Measurements from ENCODE around the gene PALMD. TPM values are rescaled to one million over a fixed set of nuclear protein-coding genes. Genes with fewer than 3 reads are reported as not detected.

The PALMD gene
- total RNA-seq, 2 experiments from 2014 or later, result not detected

DNA sequence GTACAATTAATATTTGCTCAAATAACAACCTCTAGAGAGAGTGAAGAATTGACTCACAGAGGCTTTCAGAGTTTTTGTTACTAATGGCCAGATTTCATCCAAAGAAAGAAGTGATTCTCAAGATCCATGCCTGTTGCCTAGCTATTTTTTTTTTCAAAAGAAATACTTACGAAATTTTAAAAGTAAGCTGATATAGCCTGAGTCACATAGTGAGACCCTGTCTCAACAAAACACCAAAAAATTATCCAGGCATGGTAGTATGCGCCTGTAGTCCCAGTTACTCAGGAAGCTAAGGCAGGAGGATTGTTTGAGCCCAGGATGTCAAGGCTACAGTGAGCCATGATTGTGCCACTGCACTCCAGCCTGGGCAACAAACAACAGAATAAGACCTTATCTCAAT, 14.6 kb downstream of the PALMD start:
- H3K27me3 Mint-ChIP-seq, result peaks cover 9% of the 10 kb centered on the region
- no peaks in the 10 kb centered on the region for H3K36me3 ChIP-seq (ENCODE audit: insufficient read depth, low read length)
- no peaks in the 10 kb centered on the region for H3K36me3 Mint-ChIP-seq (ENCODE audit: low read depth)
- no peaks in the 10 kb centered on the region for H3K4me1 ChIP-seq (ENCODE audit: insufficient read depth, low read length)
- no peak overlapping the region for H3K27ac ChIP-seq (ENCODE audit: low read depth in 1 of 2, low read length in 2 of 2)
- CTCF ChIA-PET, result no interaction called here
- POLR2A ChIA-PET, result no interaction called here
- no peaks in the 10 kb centered on the region for H3K9me3 ChIP-seq (ENCODE audit: control insufficient read depth in 1 of 2, insufficient read depth in 1 of 2, low read length in 2 of 2)
- no peak overlapping the region for H3K4me3 Mint-ChIP-seq
- TF ChIP-seq, protein P1, sequence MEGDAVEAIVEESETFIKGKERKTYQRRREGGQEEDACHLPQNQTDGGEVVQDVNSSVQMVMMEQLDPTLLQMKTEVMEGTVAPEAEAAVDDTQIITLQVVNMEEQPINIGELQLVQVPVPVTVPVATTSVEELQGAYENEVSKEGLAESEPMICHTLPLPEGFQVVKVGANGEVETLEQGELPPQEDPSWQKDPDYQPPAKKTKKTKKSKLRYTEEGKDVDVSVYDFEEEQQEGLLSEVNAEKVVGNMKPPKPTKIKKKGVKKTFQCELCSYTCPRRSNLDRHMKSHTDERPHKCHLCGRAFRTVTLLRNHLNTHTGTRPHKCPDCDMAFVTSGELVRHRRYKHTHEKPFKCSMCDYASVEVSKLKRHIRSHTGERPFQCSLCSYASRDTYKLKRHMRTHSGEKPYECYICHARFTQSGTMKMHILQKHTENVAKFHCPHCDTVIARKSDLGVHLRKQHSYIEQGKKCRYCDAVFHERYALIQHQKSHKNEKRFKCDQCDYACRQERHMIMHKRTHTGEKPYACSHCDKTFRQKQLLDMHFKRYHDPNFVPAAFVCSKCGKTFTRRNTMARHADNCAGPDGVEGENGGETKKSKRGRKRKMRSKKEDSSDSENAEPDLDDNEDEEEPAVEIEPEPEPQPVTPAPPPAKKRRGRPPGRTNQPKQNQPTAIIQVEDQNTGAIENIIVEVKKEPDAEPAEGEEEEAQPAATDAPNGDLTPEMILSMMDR (IDR thresholded peaks at IDR 0.05), result no peak
- H3K27ac Mint-ChIP-seq, result no peak overlapping the region
- no peak overlapping the region for H3K4me3 ChIP-seq (ENCODE audit: low read length)
- intact Hi-C loops (cut with DNase I, micrococcal nuclease), result no loop called here
- H3K27me3 ChIP-seq (ENCODE audit: control insufficient read depth in 1 of 2, insufficient read depth in 2 of 2, low read length in 2 of 2), result no peaks in the 10 kb centered on the region
- H3K4me1 Mint-ChIP-seq (ENCODE audit: low read depth), result no peaks in the 10 kb centered on the region
- no peaks in the 10 kb centered on the region for H3K9me3 Mint-ChIP-seq
- ATAC-seq (ENCODE audit: poor library complexity) (no peak), DNase-seq (no peak)

DNA sequence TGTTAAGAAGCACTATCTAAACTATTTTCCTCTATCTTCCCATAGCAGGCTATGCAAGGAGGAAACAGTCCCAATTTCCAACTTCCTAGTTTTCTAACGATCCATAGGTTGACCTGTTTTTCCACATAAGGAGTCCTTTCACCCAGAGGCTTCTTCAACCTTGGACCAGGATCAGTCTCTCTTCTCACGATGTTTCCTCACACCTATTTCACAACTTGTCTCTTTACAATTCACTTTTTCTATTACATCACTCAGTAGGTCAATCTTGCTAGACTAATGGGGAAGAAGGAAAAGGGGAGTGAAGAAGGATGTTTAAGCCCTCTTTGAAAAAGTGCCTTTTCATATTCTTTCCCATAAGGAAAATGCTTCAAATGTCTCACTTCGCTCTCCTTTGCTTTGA, 15.9 kb downstream of the PALMD start:
- CTCF ChIA-PET, result no interaction called here
- intact Hi-C loops (cut with DNase I, micrococcal nuclease), result no loop called here
- Mint-ChIP-seq H3K36me3 (ENCODE audit: low read depth) (no peaks in the 10 kb centered on the region), H3K4me3 (no peak overlapping the region), H3K27ac (no peak overlapping the region), H3K9me3 (no peaks in the 10 kb centered on the region), H3K4me1 (ENCODE audit: low read depth) (no peaks in the 10 kb centered on the region), H3K27me3 (peaks cover 13% of the 10 kb centered on the region)
- DNase-seq (no peak), ATAC-seq (ENCODE audit: poor library complexity) (no peak)
- Histone ChIP-seq H3K4me3 (ENCODE audit: low read length) (no peak overlapping the region), H3K27me3 (ENCODE audit: control insufficient read depth in 1 of 2, insufficient read depth in 2 of 2, low read length in 2 of 2) (no peaks in the 10 kb centered on the region), H3K9me3 (ENCODE audit: control insufficient read depth in 1 of 2, insufficient read depth in 1 of 2, low read length in 2 of 2) (no peaks in the 10 kb centered on the region), H3K36me3 (ENCODE audit: insufficient read depth, low read length) (no peaks in the 10 kb centered on the region), H3K27ac (ENCODE audit: low read depth in 1 of 2, low read length in 2 of 2) (no peak overlapping the region), H3K4me1 (ENCODE audit: insufficient read depth, low read length) (no peaks in the 10 kb centered on the region)
- TF ChIP-seq, protein P1 (IDR thresholded peaks at IDR 0.05), result no peak
- POLR2A ChIA-PET, result no interaction called here

DNA sequence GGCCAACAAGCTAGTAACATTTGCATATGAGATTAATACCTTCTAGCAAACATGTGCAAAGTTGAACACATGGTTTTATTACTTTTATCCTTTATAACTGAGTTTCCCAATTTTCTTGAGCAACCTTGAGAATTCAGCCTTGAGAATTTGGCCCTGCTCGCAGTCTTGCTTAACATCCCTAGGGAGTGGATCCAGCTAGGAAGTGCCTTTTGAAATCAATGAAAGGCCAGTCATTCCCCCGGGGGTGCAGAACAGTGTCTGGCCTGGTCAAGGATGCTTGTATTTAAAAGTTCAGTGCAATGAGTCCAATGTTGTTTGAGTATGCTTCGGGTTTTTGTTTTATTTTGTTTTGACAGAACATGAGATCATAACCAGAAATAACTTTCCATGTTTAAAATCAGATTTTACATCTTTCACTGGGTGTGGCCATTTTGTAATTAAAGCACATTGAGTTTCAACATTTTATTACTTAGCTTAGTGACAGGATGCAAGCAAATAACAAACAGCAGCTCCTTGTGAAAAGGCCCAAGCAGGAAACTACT, 16.7 kb downstream of the PALMD start:
- Mint-ChIP-seq H3K9me3 (no peaks in the 10 kb centered on the region), H3K4me1 (ENCODE audit: low read depth) (no peaks in the 10 kb centered on the region), H3K4me3 (no peak overlapping the region), H3K36me3 (ENCODE audit: low read depth) (no peaks in the 10 kb centered on the region), H3K27me3 (peaks cover 19% of the 10 kb centered on the region), H3K27ac (no peak overlapping the region)
- CTCF ChIA-PET, result no interaction called here
- POLR2A ChIA-PET, result no interaction called here
- Histone ChIP-seq H3K9me3 (ENCODE audit: control insufficient read depth in 1 of 2, insufficient read depth in 1 of 2, low read length in 2 of 2) (no peaks in the 10 kb centered on the region), H3K36me3 (ENCODE audit: insufficient read depth, low read length) (no peaks in the 10 kb centered on the region), H3K27me3 (ENCODE audit: control insufficient read depth in 1 of 2, insufficient read depth in 2 of 2, low read length in 2 of 2) (no peaks in the 10 kb centered on the region), H3K4me3 (ENCODE audit: low read length) (no peak overlapping the region), H3K27ac (ENCODE audit: low read depth in 1 of 2, low read length in 2 of 2) (no peak overlapping the region), H3K4me1 (ENCODE audit: insufficient read depth, low read length) (no peaks in the 10 kb centered on the region)
- ATAC-seq (ENCODE audit: poor library complexity) (no peak), DNase-seq (no peak)
- intact Hi-C loops (cut with DNase I, micrococcal nuclease), result no loop called here
- TF ChIP-seq, protein P1 (IDR thresholded peaks at IDR 0.05), result no peak

Measured in CD4-positive, alpha-beta T cell (primary cell).